WI38 (cell line): ENCODE measurements around the gene SH3BP2.

ENCODE experiments used
- H3K4me3 ChIP-seq: 2 replicates; pipeline ENCODE4 v1.5.1; 2011; ENCODE audit warnings: low read depth, mild to moderate bottlenecking, control low read depth, low read length
- CTCF ChIP-seq: IDR thresholded peaks from 2 replicates; pipeline ENCODE4 v1.5.1; 2012; ENCODE audit warnings: low read depth, mild to moderate bottlenecking, control low read depth, low read length

Gene SH3BP2

GRCh38 chr4:2887343-2887742 is 94.5 kb downstream of the SH3BP2 start:
- H3K4me3 ChIP-seq: no peak overlapping the region
- no peak for TF ChIP-seq CTCF

- no peak for TF ChIP-seq CTCF
- H3K4me3 ChIP-seq: no peak overlapping the region
These were observed 96.0 kb downstream of the SH3BP2 start for GRCh38 chr4:2888886-2889285.
